Tongue (tissue), 2 donors: Measurements from ENCODE around the gene HOXA5. TPM values are rescaled to one million over a fixed set of nuclear protein-coding genes. Genes with fewer than 3 reads are reported as not detected.

Experiments used
- DNase-seq: peaks from one replicate; pipeline ENCODE4 v3.0.0-alpha.2; 2015
- total RNA-seq: library from RNA; depleted of rRNA; stranded (reverse); fragments of >200 nt; gene quantifications from one replicate; pipeline ENCODE4 v1.2.3, GENCODE V29; 2014

The HOXA5 gene
- total RNA-seq, 1 donor from 2014 or later = 0.21 TPM

GRCh38 chr7:27182285-27182841 lies 38.9 kb upstream of the HOXA5 start:
- DNase-seq = no peak

GRCh38 chr7:27181795-27182275 lies 38.4 kb upstream of the HOXA5 start:
- no peak for DNase-seq

GRCh38 chr7:27180431-27181420 lies 37.2 kb upstream of the HOXA5 start:
- no peak for DNase-seq

- peak; percentile 75 for DNase-seq
Measured at GRCh38 chr7:27179503-27180430, 36.3 kb upstream of the HOXA5 start.

- no peak for DNase-seq
Measured at GRCh38 chr7:27179030-27179429, 35.5 kb upstream of the HOXA5 start.

- DNase-seq = no peak
Measured at GRCh38 chr7:27178366-27178765, 34.9 kb upstream of the HOXA5 start.

GRCh38 chr7:27177795-27178320 lies 34.4 kb upstream of the HOXA5 start:
- DNase-seq = no peak

- no peak for DNase-seq
Measured at GRCh38 chr7:27176962-27177794, 33.7 kb upstream of the HOXA5 start.

GRCh38 chr7:27176524-27176845 lies 33.0 kb upstream of the HOXA5 start:
- no peak for DNase-seq

- no peak for DNase-seq
Measured at GRCh38 chr7:27175626-27176523, 32.4 kb upstream of the HOXA5 start.

- DNase-seq = no peak
Measured at GRCh38 chr7:27174874-27175625, 31.6 kb upstream of the HOXA5 start.

GRCh38 chr7:27173956-27174873 lies 30.7 kb upstream of the HOXA5 start, which contains the start of gene HOXA10:
Gene HOXA10, minus strand, starts transcription at chr7:27174320. Its CDS starts 14 bp downstream, at chr7:27174306.
- DNase-seq = no peak

- DNase-seq = no peak
Measured at GRCh38 chr7:27173511-27173955, 30.1 kb upstream of the HOXA5 start.

- DNase-seq = no peak
Measured at GRCh38 chr7:27172823-27173510, 29.5 kb upstream of the HOXA5 start.

- DNase-seq = no peak
Measured at GRCh38 chr7:27172315-27172774, 28.9 kb upstream of the HOXA5 start.

- no peak for DNase-seq
Measured at GRCh38 chr7:27171637-27172314, 28.3 kb upstream of the HOXA5 start.

- no peak for DNase-seq
Measured at GRCh38 chr7:27171325-27171636, 27.8 kb upstream of the HOXA5 start.
